Kidney (tissue), 14 donors: ENCODE data around the gene INTS3. TPM values are rescaled to one million over a fixed set of nuclear protein-coding genes. Genes with fewer than 3 reads are reported as not detected.
A peak's percentile ranks its signal among the peaks of the same experiment; 100 is the strongest.

Experiments
- DNase-seq, 5 donors: peaks; one replicate each; pipeline ENCODE4 v3.0.0-alpha.2; 2013 to 2020
- FAIRE-seq: peaks from 2 replicates; lab custom pipeline; 2012; peaks lifted over from hg19 to GRCh38; lab: Jason Lieb, UNC
- H3K27ac ChIP-seq, 2 donors: one replicate each; pipeline ENCODE4 v1.7.0; 2013; ENCODE audit warnings: low read depth in 2 of 2, low read length in 2 of 2, inconsistent platforms in 1 of 2
- H3K27me3 ChIP-seq: one replicate; pipeline ENCODE4 v1.7.1; 2013; ENCODE audit warnings: low read length, inconsistent platforms; ENCODE audit not compliant: control insufficient read depth, insufficient read depth
- H3K36me3 ChIP-seq, 3 donors: one replicate each; pipeline versions ENCODE4 v1.7.0 to v1.7.1; 2013; ENCODE audit warnings: low read length in 3 of 3, control low read depth in 1 of 3, inconsistent platforms in 1 of 3; ENCODE audit not compliant: insufficient read depth in 3 of 3, control insufficient read depth in 2 of 3
- H3K4me1 ChIP-seq, 3 donors: one replicate each; pipeline versions ENCODE4 v1.7.0 to v1.7.1; 2013; ENCODE audit warnings: low read length in 3 of 3, inconsistent platforms in 1 of 3, low read depth in 1 of 3; ENCODE audit not compliant: control insufficient read depth in 2 of 3, insufficient read depth in 2 of 3
- H3K4me3 ChIP-seq, 3 donors: one replicate each; pipeline versions ENCODE4 v1.7.0 to v1.8.1; 2013; ENCODE audit warnings: low read length in 3 of 3, control low read depth in 1 of 3, inconsistent platforms in 1 of 3
- H3K9ac ChIP-seq, 3 donors: one replicate each; pipeline versions ENCODE4 v1.7.0 to v1.7.1; 2013; ENCODE audit warnings: low read length in 3 of 3, control low read depth in 1 of 3, inconsistent platforms in 1 of 3
- H3K9me3 ChIP-seq, 3 donors: one replicate each; pipeline versions ENCODE4 v1.7.0 to v1.7.1; 2013; ENCODE audit warnings: low read length in 3 of 3, control low read depth in 1 of 3, inconsistent platforms in 1 of 3; ENCODE audit not compliant: control insufficient read depth in 2 of 3, insufficient read depth in 1 of 3
- CTCF ChIP-seq: IDR thresholded peaks from 3 replicates; pipeline ENCODE4 v1.5.1; 2012; ENCODE audit warnings: mild to moderate bottlenecking, moderate library complexity, borderline replicate concordance; ENCODE audit not compliant: insufficient read depth; ENCODE audit errors: extremely low read depth
- intact Hi-C: fragments of 100-400 bp; cut with DNase I; formaldehyde crosslinking; loops from one replicate; pipeline ENCODE4 v1.11.1; 2022
- polyA plus RNA-seq: library from polyadenylated mRNA; stranded (reverse); fragments of 350-450 nt; fragmentation: Illumina TruSeq; extraction: RNeasy Lipid Tissue Mini Kit (QIAGEN cat#74804); gene quantifications from one replicate; pipeline ENCODE4 v1.2.3, GENCODE V29; 2014; ENCODE audit warnings: low read depth, low replicate concordance; ENCODE audit not compliant: insufficient read depth
- total RNA-seq: library from RNA; stranded (reverse); fragmentation: NEBNext Ultra II Directional; extraction: Animal tissue kit (Norgen Biotek cat#: 25700); gene quantifications from one replicate; pipeline ENCODE4 v1.2.1, GENCODE V29; 2021
- donor health status: control.
- donor health status: control.
- donor health status: control.
- donor health status: control.
- donor health status: control.
- donor health status: DM: yes; HTN: yes; CAD: no.
- donor health status: Normal renal cell carcinoma (clear cell type).

Gene INTS3
- total and polyA plus RNA-seq, 2 donors from 2014 or later: 42.7 to 74.8 TPM

- DNase-seq: peak in 4 of 5 donors; percentile 64 to 93 (median 84)
- intact Hi-C loops: no loop called here
- no peak overlapping the region for H3K4me3 ChIP-seq
- H3K9ac ChIP-seq: no peak overlapping the region
- peak overlapping the region; percentile 32 to 52 for H3K27ac ChIP-seq
- H3K4me1 ChIP-seq: peaks cover 11 to 32% (median 26%) of the 10 kb centered on the region in 3 donors
- FAIRE-seq: no peak
- no peak for TF ChIP-seq CTCF
- no peaks in the 10 kb centered on the region for H3K9me3 ChIP-seq
- peaks cover 15 to 26% (median 18%) of the 10 kb centered on the region in 3 donors for H3K36me3 ChIP-seq
- no peaks in the 10 kb centered on the region for H3K27me3 ChIP-seq
These were observed 14.1 kb downstream of the INTS3 start for GRCh38 chr1:153741986-153742385.

GRCh38 chr1:153742411-153743142 lies 14.7 kb downstream of the INTS3 start:
- no peaks in the 10 kb centered on the region for H3K9me3 ChIP-seq
- H3K27me3 ChIP-seq: no peaks in the 10 kb centered on the region
- FAIRE-seq: peak; percentile 90
- H3K4me3 ChIP-seq: no peak overlapping the region
- no peak for TF ChIP-seq CTCF
- peak overlapping the region in 1 of 3 donors; percentile 35 for H3K9ac ChIP-seq
- H3K27ac ChIP-seq: peak overlapping the region; percentile 89
- peaks cover 11 to 32% (median 26%) of the 10 kb centered on the region in 3 donors for H3K4me1 ChIP-seq
- intact Hi-C loops: no loop called here
- peaks cover 18 to 32% (median 20%) of the 10 kb centered on the region in 3 donors for H3K36me3 ChIP-seq
- peak in 4 of 5 donors; percentile 66 to 85 (median 77) for DNase-seq

- Histone ChIP-seq H3K9ac (no peak overlapping the region), H3K9me3 (no peaks in the 10 kb centered on the region), H3K4me1 (peaks cover 11 to 37% (median 26%) of the 10 kb centered on the region in 3 donors), H3K4me3 (no peak overlapping the region), H3K27ac (no peak overlapping the region), H3K27me3 (no peaks in the 10 kb centered on the region), H3K36me3 (peaks cover 23 to 43% (median 29%) of the 10 kb centered on the region in 3 donors)
- no peak for DNase-seq
- intact Hi-C loops: no loop called here
- no peak for FAIRE-seq
- no peak for TF ChIP-seq CTCF
These were observed 17.6 kb downstream of the INTS3 start for GRCh38 chr1:153745417-153745816.
